ACC112 (cell line): Measurements from ENCODE around the gene TM7SF2.

Experiments used
- H2AFZ ChIP-seq: fragments of 200-600 bp; sonication (generic); one replicate; pipeline ENCODE4 v1.6.0; 2017; ENCODE audit warnings: antibody characterized with exemption, low read length; ENCODE audit not compliant: unreplicated experiment
- H3K27ac ChIP-seq: fragments of 200-600 bp; sonication (generic); 2 replicates; pipeline ENCODE4 v1.5.1; 2014; ENCODE audit warnings: low read depth, mild to moderate bottlenecking, antibody characterized with exemption, low read length, moderate library complexity
- H3K27me3 ChIP-seq: fragments of 200-600 bp; sonication (generic); 2 replicates; pipeline ENCODE4 v1.6.1; 2014; ENCODE audit warnings: mild to moderate bottlenecking, antibody characterized with exemption, low read length, moderate library complexity, mixed read lengths; ENCODE audit not compliant: insufficient read depth
- H3K36me3 ChIP-seq: fragments of 200-600 bp; sonication (generic); 2 replicates; pipeline ENCODE4 v1.6.1; 2016; ENCODE audit warnings: mild to moderate bottlenecking, antibody characterized with exemption, low read length, moderate library complexity, mixed read lengths; ENCODE audit not compliant: insufficient read depth
- H3K4me1 ChIP-seq: fragments of 200-600 bp; sonication (generic); one replicate; pipeline ENCODE4 v1.6.1; 2016; ENCODE audit warnings: low read length, mixed read lengths; ENCODE audit not compliant: insufficient read depth, unreplicated experiment, control insufficient read depth
- H3K4me3 ChIP-seq: fragments of 200-600 bp; sonication (generic); 2 replicates; pipeline ENCODE4 v1.5.1; 2014; ENCODE audit warnings: mild to moderate bottlenecking, low read depth, low read length
- H3K79me2 ChIP-seq: fragments of 200-600 bp; sonication (generic); one replicate; pipeline ENCODE4 v1.6.0; 2016; ENCODE audit warnings: low read length; ENCODE audit not compliant: control insufficient read depth, unreplicated experiment, insufficient read depth

TM7SF2 gene

DNA sequence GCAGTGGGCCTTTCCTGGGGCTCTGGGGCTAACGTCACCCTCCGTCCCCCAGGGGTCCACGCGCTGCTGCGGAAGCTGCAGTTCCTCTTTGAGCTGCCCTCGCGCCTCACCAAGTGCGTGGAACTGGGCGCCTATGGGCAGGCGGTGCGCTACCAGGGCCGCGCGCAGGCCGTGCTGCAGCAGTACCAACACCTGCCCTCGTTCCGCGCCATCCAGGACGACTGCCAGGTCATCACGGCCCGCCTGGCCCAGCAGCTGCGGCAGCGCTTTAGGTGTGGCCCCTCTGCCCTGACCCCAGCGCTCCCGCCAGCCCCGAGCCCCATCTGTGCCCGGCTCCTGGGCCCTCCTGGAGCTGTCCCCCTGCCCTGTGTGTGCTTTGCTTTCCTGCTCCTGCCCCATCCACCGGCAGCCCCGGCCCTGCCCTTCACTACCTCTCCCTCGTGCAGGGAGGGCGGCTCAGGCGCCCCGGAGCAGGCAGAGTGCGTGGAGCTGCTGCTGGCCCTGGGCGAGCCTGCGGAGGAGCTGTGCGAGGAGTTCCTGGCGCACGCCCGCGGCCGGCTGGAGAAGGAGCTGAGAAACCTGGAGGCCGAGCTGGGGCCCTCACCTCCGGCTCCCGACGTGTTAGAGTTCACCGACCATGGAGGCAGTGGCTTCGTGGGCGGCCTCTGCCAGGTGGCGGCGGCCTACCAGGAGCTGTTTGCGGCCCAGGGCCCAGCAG, 3.8 kb upstream of the TM7SF2 start:
- H3K4me1 ChIP-seq = peaks cover 4% of the 10 kb centered on the region
- H3K4me3 ChIP-seq = no peak overlapping the region
- peaks cover 3% of the 10 kb centered on the region for H3K79me2 ChIP-seq
- no peaks in the 10 kb centered on the region for H3K27me3 ChIP-seq
- H3K27ac ChIP-seq = no peak overlapping the region
- H2AFZ ChIP-seq = no peak overlapping the region
- no peaks in the 10 kb centered on the region for H3K36me3 ChIP-seq

DNA sequence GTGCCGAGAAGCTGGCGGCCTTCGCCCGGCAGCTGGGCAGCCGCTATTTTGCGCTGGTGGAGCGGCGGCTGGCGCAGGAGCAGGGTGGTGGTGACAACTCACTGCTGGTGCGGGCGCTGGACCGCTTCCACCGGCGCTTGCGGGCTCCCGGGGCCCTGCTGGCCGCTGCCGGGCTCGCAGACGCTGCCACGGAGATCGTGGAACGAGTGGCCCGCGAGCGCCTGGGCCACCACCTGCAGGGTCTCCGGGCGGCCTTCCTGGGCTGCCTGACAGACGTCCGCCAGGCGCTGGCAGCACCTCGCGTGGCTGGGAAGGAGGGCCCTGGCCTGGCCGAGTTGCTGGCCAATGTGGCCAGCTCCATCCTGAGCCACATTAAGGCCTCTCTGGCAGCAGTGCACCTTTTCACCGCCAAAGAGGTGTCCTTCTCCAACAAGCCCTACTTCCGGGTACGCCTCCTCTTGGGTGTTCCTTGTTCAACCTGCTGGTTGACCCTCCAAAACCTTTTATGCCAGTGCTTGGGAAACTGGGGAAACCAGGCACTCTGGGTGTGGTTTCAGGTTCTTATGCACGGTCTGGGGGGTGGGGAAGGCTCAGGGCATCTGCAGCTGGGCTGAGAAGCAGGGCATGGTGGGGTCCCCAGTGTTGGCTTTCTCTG, 3.1 kb upstream of the TM7SF2 start:
- H3K4me1 ChIP-seq = peaks cover 4% of the 10 kb centered on the region
- H3K4me3 ChIP-seq = no peak overlapping the region
- H3K27ac ChIP-seq = no peak overlapping the region
- peaks cover 3% of the 10 kb centered on the region for H3K79me2 ChIP-seq
- H2AFZ ChIP-seq = no peak overlapping the region
- H3K36me3 ChIP-seq = no peaks in the 10 kb centered on the region
- H3K27me3 ChIP-seq = no peaks in the 10 kb centered on the region

DNA sequence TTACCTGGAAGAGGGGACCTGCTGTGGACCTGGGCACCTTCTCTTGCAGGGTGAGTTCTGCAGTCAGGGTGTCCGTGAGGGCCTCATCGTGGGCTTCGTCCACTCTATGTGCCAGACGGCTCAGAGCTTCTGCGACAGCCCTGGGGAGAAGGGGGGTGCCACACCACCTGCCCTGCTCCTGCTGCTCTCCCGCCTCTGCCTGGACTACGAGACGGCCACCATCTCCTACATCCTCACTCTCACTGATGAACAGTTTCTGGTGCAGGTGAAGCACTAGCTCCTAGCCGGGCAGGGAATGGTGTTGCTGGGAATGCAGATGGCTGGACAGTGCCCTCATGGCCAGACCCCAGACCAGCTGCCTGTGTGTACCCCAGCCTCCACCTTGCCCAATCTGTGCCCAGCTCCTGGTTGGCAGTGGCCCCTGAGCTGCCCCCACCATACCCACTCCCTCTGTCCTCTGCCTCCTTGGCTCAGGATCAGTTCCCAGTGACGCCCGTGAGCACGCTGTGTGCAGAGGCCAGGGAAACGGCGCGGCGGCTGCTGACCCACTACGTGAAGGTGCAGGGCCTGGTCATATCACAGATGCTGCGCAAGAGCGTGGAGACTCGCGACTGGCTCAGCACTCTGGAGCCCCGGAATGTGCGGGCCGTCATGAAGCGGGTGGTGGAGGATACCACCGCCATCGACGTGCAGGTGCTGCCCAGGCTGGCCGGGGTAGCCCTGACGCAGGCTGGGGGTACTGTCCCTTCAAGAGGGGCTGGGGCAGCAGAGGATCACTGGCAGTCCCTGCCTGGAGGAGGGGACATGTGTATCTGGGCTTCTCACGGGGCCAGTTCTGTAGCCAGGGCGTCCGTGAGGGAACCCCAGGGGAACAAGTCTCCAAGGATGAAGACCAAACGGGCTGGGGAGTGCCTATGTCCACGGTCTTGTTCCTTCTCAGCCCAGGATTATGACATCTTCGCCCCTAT, 2.2 kb upstream of the TM7SF2 start:
- Histone ChIP-seq H2AFZ (no peak overlapping the region), H3K27me3 (no peaks in the 10 kb centered on the region), H3K4me1 (peaks cover 4% of the 10 kb centered on the region), H3K4me3 (no peak overlapping the region), H3K36me3 (no peaks in the 10 kb centered on the region), H3K27ac (no peak overlapping the region), H3K79me2 (no peaks in the 10 kb centered on the region)

DNA sequence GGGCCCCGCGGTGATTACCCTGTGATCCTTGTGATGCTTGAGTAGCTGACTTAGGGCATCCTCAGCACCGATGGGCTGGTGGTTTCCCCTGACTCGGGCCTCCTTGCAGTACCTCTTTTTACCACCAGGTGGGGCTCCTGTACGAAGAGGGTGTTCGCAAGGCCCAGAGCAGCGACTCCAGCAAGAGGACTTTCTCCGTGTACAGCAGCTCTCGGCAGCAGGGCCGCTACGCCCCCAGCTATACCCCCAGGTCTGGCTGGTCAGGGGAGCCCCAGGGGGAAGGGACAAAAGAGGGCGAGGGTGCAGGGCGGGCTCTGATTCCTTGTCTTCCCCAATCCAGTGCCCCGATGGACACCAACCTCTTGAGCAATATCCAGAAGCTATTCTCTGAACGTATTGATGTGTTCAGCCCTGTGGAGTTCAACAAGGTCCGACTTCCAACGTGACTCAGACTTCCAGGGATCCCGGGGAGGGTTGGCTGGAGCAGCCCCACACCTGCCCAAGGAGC, 1.3 kb upstream of the TM7SF2 start:
- Histone ChIP-seq H3K27ac (no peak overlapping the region), H3K36me3 (no peaks in the 10 kb centered on the region)

DNA sequence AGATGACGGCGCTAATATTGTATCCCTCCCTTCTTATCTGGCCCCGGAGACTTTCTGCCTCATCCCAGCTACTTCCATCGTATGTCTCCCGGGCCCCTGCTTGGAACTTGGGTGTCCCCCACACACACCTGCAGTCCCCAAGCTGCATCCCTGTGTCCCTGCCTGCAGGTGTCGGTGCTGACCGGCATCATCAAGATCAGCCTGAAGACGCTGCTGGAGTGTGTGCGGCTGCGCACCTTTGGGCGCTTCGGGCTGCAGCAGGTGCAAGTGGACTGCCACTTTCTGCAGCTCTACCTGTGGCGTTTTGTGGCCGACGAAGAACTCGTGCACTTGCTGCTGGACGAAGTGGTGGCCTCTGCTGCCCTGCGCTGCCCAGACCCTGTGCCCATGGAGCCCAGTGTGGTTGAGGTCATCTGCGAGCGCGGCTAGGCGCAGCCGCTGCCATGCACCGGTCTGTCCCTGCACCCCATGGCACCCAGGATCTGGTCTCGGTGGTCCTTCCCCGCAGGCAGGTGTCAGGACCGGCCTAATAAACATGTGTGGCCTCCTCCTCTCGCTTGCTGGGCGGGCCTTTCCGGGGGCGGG, 421 bp upstream of the TM7SF2 start:
- Histone ChIP-seq H3K27me3 (no peaks in the 10 kb centered on the region), H3K4me3 (no peak overlapping the region), H3K4me1 (peaks cover 8% of the 10 kb centered on the region), H3K36me3 (no peaks in the 10 kb centered on the region), H3K27ac (no peak overlapping the region), H3K79me2 (peaks cover 5% of the 10 kb centered on the region), H2AFZ (no peak overlapping the region)

More for the DNA sequence above, 1.3 kb upstream of the TM7SF2 start:
- peaks cover 4% of the 10 kb centered on the region for H3K4me1 ChIP-seq
- no peaks in the 10 kb centered on the region for H3K79me2 ChIP-seq
- no peak overlapping the region for H2AFZ ChIP-seq
- H3K4me3 ChIP-seq = peak overlapping the region; percentile 37; the same call in 1 of the 2 replicates
- H3K27me3 ChIP-seq = no peaks in the 10 kb centered on the region

DNA sequence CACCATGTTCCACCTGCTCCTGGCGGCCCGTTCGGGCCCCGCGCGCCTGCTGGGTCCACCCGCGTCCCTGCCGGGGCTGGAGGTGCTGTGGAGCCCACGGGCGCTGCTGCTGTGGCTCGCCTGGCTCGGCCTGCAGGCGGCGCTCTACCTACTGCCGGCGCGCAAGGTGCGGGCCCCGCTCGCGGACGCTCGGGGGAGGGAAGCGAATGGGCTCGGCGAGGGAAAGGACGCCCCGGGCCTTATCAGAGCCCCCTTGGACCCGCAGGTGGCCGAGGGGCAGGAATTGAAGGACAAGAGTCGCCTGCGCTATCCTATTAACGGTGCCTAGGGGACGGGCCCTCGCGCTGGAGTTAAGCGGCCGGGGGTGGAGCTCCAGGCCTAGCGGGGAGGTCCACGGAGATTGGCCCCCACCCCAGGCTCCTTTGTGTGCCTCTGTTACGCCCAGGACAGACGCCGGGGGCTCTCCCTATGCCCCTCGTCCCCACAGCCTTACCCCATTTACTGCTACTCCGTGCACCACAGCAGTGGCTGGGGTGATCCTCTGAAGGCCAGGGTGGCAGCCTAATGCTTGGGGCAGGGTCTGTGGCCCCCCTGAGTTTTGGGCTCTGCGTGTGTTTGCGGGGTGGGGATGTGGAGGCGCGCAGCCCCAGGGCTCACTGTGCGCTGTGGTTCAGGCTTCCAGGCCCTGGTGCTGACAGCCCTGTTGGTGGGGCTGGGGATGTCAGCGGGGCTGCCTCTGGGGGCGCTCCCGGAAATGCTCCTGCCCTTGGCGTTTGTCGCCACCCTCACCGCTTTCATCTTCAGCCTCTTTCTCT, 1.1 kb downstream of the TM7SF2 start:
- H2AFZ ChIP-seq = peak overlapping the region; percentile 30

DNA sequence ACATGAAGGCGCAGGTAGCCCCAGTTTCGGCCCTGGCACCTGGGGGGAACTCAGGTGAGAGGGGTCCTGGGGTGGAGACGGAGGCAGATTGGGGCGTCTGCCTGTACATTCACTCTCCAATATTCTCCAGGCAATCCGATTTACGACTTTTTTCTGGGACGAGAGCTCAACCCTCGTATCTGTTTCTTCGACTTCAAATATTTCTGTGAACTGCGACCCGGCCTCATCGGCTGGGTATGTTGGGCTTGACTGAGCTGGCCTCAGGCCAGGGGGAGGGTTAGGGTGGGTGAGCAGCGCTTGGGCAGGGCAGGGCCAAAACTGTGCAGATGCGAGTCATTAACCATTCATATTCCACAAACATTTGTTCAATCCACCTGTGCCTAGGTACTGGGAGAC, 1.7 kb downstream of the TM7SF2 start:
- peaks cover 12% of the 10 kb centered on the region for H3K4me1 ChIP-seq
- H3K79me2 ChIP-seq = peaks cover 13% of the 10 kb centered on the region
- H3K27ac ChIP-seq = no peak overlapping the region
- 0 out of 2 replicates have a peak overlapping the region, but pooled peaks have one; percentile 63 for H3K4me3 ChIP-seq
- no peak overlapping the region for H2AFZ ChIP-seq
- no peaks in the 10 kb centered on the region for H3K36me3 ChIP-seq
- H3K27me3 ChIP-seq = no peaks in the 10 kb centered on the region

More for the DNA sequence above, 1.1 kb downstream of the TM7SF2 start:
- peaks cover 13% of the 10 kb centered on the region for H3K79me2 ChIP-seq
- H3K27ac ChIP-seq = no peak overlapping the region
- H3K4me1 ChIP-seq = peaks cover 12% of the 10 kb centered on the region
- H3K4me3 ChIP-seq = peak overlapping the region; percentile 63
- H3K36me3 ChIP-seq = no peaks in the 10 kb centered on the region
- H3K27me3 ChIP-seq = no peaks in the 10 kb centered on the region

DNA sequence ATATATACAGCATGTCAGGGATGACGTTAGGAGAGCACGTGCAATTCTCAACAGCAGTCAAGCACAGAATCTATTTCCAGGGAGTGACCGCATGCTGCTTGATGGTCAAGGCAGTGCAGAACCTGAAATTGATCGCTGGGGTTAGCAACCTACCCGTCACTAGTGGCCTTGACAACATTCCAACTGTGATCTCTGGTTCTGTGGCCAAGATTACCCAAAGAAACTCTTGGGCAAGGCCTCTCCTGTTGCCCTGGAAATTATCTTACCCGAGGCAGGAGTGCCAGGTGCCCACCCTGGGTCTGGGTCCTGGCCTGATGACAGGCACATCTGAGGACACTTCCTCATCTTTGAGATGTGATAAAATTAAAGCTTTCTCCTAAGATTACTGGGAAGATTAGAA, 2.2 kb downstream of the TM7SF2 start:
- no peaks in the 10 kb centered on the region for H3K27me3 ChIP-seq
- H3K27ac ChIP-seq = no peak overlapping the region
- peaks cover 13% of the 10 kb centered on the region for H3K79me2 ChIP-seq
- no peaks in the 10 kb centered on the region for H3K36me3 ChIP-seq
- H3K4me1 ChIP-seq = peaks cover 12% of the 10 kb centered on the region
- H3K4me3 ChIP-seq = no peak overlapping the region
- no peak overlapping the region for H2AFZ ChIP-seq

DNA sequence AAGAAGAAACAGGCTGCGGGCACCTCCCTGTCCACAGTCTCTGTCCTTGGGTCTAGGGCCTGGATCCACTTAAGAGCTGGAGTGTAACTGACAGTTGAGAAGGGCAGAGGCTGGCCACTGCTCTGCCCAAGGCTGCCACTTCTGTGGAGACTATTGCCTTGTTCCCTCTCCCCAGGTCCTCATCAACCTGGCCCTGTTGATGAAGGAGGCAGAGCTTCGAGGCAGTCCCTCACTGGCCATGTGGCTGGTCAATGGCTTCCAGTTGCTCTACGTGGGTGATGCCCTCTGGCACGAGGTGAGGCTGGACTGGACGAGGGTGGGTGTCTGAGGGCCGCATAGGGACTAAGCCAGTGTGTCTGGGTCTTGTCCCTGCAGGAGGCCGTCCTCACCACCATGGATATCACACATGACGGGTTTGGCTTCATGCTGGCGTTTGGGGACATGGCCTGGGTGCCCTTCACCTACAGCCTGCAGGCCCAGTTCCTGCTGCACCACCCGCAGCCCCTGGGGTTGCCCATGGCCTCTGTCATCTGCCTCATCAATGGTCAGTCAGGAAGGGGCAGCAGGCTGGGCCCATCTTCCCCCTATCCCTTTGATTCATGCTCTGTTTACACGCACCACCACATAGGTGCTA, 3.0 kb downstream of the TM7SF2 start:
- Histone ChIP-seq H3K27ac (no peak overlapping the region), H2AFZ (no peak overlapping the region), H3K4me1 (peaks cover 12% of the 10 kb centered on the region), H3K27me3 (no peaks in the 10 kb centered on the region), H3K36me3 (peaks cover 2% of the 10 kb centered on the region; the same call in 1 of the 2 replicates), H3K79me2 (peaks cover 15% of the 10 kb centered on the region), H3K4me3 (no peak overlapping the region)
